ENCODE results near the gene TTC39B.
"Not testable (repeated sequence)": the region's sequence is repeated elsewhere in the genome, so short reads cannot be mapped to it uniquely, and the experiment has no call there.

TTC39B gene

DNA sequence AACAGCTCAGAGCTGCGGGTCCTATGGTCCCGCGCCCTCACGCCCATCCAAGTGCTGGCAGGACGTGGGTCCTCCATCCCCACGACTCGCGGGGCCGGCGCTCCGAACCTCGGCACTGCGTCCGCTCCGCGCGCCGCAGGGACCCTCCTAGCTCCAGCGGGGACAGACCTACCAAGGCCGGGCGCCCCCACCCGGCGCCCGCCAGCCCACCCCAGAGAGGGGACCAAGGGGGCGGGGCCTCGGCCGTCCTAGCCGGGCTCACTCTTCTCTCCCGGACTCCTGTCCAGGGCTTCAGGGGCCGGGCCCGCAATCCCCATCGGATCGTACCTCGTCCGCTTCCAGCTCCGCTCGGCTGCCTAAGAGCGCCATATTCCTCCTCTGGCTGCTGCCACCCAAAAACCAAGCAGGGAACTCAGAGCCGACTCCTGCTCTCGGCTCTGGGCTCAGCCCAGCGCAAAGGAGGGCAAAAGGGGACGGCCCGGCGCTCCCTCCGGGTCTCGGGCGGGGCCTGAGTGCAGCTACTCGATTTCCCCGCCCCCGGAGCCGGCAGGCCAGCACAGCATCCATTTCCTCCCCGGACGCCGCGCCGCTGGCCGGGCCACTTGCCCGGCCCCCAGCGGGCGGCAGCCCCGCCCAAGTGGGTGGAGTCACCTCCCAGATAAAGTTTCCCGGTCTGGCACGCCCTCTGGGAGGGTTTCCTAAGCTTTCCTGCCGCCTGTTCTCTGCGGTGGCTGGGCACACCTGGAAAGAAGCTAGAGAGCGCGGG, at the start of gene TTC39B:
TTC39B (minus strand) TSS at position 460 of the 766 bp plus-strand sequence; CDS start at position 369, 91 bp downstream.
- no peaks in the 10 kb centered on the region for H3K9me3 Mint-ChIP-seq
- peak within 1 kb of the TSS; percentile 98 for H3K4me3 Mint-ChIP-seq
- DNase-seq (ENCODE audit: low spot score in 2 of 2) (peak; percentile 21 to 50), ATAC-seq (ENCODE audit: low read depth) (peak; percentile 59)
- peaks cover 3% of the 10 kb centered on the region for H3K27me3 Mint-ChIP-seq
- peak within 1 kb of the TSS; percentile 81 for H3K27ac Mint-ChIP-seq
- H3K4me1 Mint-ChIP-seq, result peaks cover 20% of the 10 kb centered on the region
- no peaks in the 10 kb centered on the region for H3K36me3 Mint-ChIP-seq

DNA sequence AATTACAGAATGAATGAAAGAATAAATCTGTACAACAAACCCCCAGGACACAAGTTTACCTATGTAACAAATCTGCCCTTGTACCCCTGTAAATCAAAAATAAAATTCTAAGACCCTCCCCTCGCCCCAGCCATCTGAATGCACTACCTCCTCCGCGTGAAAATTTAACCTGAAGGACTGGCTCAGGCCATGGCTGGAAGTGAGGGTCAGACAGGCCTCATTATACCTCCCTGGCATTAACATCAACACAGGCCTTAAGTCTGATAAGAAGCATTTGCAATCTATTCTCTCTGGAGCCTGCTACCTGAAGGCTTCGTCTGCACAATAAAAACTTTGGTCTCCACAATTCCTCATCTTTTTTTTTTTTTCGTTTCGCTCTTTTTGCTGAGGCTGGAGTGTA, 48.7 kb upstream of the TTC39B start:
- H3K4me3 Mint-ChIP-seq, result no peak overlapping the region
- H3K27me3 Mint-ChIP-seq, result no peaks in the 10 kb centered on the region
- H3K4me1 Mint-ChIP-seq, result peaks cover 5% of the 10 kb centered on the region
- no peak for ATAC-seq (ENCODE audit: low read depth)
- H3K36me3 Mint-ChIP-seq, result no peaks in the 10 kb centered on the region
- peak overlapping the region; percentile 60 for H3K27ac Mint-ChIP-seq
- no peak for DNase-seq (ENCODE audit: low spot score in 2 of 2)
- no peaks in the 10 kb centered on the region for H3K9me3 Mint-ChIP-seq

DNA sequence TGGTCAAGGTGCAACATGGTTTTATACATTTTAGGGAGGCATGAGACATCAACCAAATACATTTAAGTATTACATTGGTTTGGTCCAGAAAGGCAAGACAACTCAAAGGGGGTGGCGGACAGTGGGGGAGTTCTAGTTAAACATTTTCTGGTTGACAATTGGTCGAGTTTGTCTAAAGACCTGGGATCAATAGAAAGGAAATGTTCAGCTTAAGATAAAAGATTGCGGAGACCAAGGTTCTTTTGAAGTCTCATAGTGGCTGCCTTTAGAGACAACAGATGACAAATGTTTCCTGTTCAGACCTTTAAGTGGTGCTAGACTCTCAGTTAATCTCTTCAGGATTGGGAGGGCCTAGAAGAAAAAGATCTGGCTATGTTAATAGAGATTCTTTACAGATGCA, 47.7 kb upstream of the TTC39B start:
- ATAC-seq (ENCODE audit: low read depth) (no peak), DNase-seq (ENCODE audit: low spot score in 2 of 2) (no peak)
- no peaks in the 10 kb centered on the region for H3K27me3 Mint-ChIP-seq
- peaks cover 5% of the 10 kb centered on the region for H3K4me1 Mint-ChIP-seq
- H3K27ac Mint-ChIP-seq, result no peak overlapping the region
- no peaks in the 10 kb centered on the region for H3K9me3 Mint-ChIP-seq
- H3K4me3 Mint-ChIP-seq, result no peak overlapping the region
- H3K36me3 Mint-ChIP-seq, result no peaks in the 10 kb centered on the region

DNA sequence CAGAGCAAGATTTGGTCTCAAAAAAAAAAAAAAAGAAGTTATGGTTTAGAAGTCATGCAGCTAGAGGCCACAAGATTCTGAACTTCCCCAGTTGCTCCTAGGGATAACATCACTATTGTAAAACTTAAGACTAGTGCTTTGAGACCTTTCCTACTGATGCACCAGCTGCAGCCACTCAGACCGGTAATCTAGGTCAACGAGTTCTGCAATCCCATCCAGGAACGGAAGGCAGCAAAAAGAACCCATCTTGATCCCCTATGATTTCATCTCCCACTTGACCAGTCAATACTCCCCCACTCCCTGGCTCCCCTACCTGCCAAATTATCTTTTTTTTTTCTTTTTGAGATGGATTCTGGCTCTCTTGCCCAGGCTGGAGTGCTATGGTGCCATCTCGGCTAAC, 46.9 kb upstream of the TTC39B start:
- DNase-seq (ENCODE audit: low spot score in 2 of 2) (no peak), ATAC-seq (ENCODE audit: low read depth) (no peak)
- Mint-ChIP-seq H3K27ac (no peak overlapping the region), H3K36me3 (no peaks in the 10 kb centered on the region), H3K9me3 (no peaks in the 10 kb centered on the region), H3K4me3 (no peak overlapping the region), H3K4me1 (peaks cover 5% of the 10 kb centered on the region), H3K27me3 (no peaks in the 10 kb centered on the region)

DNA sequence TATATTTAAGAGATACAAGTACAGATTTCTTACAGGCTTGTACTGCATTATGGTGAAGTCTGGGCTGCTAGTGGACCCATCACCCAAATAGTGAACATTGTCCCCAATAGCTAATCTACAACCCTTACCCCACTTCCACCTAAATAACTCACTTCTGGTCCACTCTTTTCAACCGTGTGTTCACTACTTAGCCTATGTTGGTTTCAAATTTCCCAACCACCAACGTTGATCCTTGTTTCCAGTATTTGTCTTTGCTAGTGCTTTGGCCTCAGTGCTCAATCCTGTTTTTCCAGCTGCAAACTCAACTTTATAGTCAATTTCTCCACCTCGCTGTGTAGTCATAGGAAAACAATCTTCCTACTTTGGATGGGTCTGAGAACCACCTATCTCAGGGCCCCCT, 45.3 kb upstream of the TTC39B start:
- no peak for DNase-seq (ENCODE audit: low spot score in 2 of 2)
- no peaks in the 10 kb centered on the region for H3K36me3 Mint-ChIP-seq
- no peak overlapping the region for H3K4me3 Mint-ChIP-seq
- no peaks in the 10 kb centered on the region for H3K9me3 Mint-ChIP-seq
- H3K27me3 Mint-ChIP-seq, result no peaks in the 10 kb centered on the region
- H3K27ac Mint-ChIP-seq, result no peak overlapping the region
- peaks cover 3% of the 10 kb centered on the region for H3K4me1 Mint-ChIP-seq
- ATAC-seq (ENCODE audit: low read depth), result no peak

DNA sequence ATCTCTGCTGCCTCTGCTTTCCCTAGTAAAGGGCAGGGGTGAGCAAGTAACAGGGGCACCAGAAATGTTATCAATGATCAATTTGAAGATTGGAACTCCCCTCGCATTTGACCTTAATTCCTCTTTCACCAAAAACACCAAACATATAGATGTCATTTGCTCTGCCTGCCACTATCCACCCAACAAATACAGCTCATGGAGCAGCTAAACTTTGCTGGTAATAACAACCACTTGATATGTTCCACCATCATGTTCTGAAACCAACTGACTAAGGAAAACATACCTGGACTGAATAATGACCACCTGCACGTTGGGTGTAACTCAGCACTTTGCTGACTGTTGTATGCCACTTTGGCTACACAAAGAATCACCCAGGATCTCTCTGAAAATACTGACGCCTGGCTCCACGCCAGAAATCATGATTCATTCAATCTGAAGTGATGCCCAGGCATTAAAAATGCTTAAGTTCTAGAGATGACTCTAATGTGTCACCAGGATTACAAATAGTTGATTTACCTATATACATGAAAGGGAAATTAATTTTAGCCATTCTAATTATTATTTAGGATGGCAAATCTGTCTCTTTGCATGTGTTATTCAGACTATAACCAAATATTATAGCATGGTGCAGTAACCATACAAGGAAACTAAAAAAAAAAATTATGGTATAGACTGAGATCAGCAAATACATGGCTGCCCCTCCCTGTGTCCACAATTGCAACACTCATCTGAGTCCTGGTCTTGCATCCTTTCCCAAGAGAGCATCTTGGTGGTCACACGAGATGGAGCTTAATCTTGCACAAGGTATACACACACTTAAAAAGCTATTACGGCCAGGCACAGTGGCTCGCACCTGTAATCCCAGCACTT, 43.1 kb upstream of the TTC39B start:
- DNase-seq (ENCODE audit: low spot score in 2 of 2) (no peak), ATAC-seq (ENCODE audit: low read depth) (no peak)
- Mint-ChIP-seq H3K27ac (no peak overlapping the region), H3K36me3 (no peaks in the 10 kb centered on the region), H3K4me1 (no peaks in the 10 kb centered on the region), H3K27me3 (no peaks in the 10 kb centered on the region), H3K4me3 (no peak overlapping the region), H3K9me3 (no peaks in the 10 kb centered on the region)

DNA sequence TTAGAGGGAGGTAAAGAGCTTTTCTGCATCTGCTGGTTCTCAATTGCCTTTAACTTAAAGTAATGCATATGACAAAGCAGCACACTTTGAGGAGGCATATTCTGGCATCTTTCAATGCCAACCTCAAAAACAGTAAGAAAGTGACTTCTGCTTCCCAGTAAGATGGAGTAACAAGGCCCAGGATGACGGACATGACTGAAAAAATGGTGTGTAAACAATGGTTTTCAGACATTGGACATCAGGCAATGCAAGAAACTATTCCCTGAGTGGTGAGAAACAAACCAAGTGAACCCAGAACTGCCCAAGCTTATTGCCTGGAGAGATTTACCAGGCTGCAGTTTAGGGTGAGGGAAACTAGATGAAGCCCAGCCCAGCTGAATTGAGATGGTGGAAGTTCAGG, 39.8 kb upstream of the TTC39B start:
- H3K4me3 Mint-ChIP-seq, result no peak overlapping the region
- ATAC-seq (ENCODE audit: low read depth) (no peak), DNase-seq (ENCODE audit: low spot score in 2 of 2) (no peak)
- H3K27ac Mint-ChIP-seq, result no peak overlapping the region
- H3K4me1 Mint-ChIP-seq, result no peaks in the 10 kb centered on the region
- peaks cover 4% of the 10 kb centered on the region for H3K27me3 Mint-ChIP-seq
- no peaks in the 10 kb centered on the region for H3K9me3 Mint-ChIP-seq
- H3K36me3 Mint-ChIP-seq, result no peaks in the 10 kb centered on the region

DNA sequence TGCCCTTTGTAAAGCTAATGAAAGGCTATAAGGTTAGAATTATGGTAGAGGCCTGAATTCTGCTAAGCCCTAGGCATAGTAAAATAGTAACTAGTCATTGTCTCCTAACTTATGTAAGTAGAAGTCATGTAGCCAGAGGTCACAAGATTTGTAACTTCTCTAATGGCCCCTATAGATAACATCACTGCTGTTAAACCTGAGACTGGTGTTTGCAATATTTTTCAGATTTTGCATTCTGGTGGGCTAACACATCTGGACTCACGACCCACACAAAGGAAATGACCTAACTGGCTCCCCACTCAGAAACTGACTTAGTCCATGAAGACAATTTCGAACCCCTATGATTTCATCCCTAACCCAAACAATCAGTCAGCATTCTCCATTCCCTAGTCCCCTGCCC, 37.2 kb upstream of the TTC39B start:
- H3K4me3 Mint-ChIP-seq, result no peak overlapping the region
- peaks cover 1% of the 10 kb centered on the region for H3K9me3 Mint-ChIP-seq
- no peaks in the 10 kb centered on the region for H3K36me3 Mint-ChIP-seq

DNA sequence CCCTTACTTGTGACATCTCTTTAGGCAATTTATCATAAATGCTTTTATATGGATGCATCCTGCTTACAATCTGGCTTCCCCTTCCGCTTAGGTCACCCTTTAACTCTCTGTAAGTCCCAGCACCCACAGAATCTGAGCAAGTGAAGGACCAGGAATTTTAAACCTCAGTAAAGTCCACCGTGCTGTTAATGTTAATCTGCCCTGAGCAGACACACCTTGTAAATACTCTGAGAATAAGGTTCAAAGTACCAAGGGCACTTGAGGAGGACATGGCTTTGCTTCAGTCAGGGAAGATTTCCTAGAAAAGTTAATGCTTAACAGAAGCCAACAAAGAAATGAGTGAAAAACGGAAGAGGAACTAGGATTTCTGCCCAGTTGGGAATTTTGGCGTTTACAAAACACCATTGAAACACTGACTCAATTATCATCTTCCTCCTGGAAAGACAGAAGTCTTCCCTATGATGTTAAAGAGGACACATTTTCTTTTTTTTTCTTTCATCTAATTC, 26.4 kb upstream of the TTC39B start:
- no peak overlapping the region for H3K27ac Mint-ChIP-seq
- H3K36me3 Mint-ChIP-seq, result no peaks in the 10 kb centered on the region
- H3K27me3 Mint-ChIP-seq, result no peaks in the 10 kb centered on the region
- DNase-seq (ENCODE audit: low spot score in 2 of 2) (no peak), ATAC-seq (ENCODE audit: low read depth) (no peak)
- no peaks in the 10 kb centered on the region for H3K9me3 Mint-ChIP-seq
- no peak overlapping the region for H3K4me3 Mint-ChIP-seq
- H3K4me1 Mint-ChIP-seq, result no peaks in the 10 kb centered on the region

More for the DNA sequence above, 37.2 kb upstream of the TTC39B start:
- peaks cover 7% of the 10 kb centered on the region for H3K27me3 Mint-ChIP-seq
- H3K27ac Mint-ChIP-seq, result no peak overlapping the region
- ATAC-seq (ENCODE audit: low read depth) (no peak), DNase-seq (ENCODE audit: low spot score in 2 of 2) (no peak)
- no peaks in the 10 kb centered on the region for H3K4me1 Mint-ChIP-seq

DNA sequence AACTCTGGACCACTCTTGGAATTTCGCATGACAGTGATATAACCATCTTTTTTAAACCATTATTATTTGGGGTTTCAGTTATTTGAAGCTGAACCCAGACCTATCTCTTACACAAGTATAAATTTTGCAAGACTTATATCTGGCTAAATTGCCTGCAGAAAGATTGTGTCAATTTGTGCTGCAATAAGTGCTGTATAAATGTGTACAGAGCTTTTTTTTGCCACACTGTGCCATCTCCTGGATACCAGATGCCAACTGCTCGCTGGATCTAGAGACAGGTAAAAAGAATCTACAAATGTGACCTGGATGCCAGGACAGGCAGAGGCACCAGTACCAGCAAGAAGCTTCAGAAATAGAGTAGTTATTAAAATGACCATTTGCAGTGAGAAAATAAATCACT, 25.9 kb upstream of the TTC39B start:
- Mint-ChIP-seq H3K27ac (no peak overlapping the region), H3K4me3 (no peak overlapping the region), H3K9me3 (no peaks in the 10 kb centered on the region), H3K4me1 (no peaks in the 10 kb centered on the region), H3K36me3 (no peaks in the 10 kb centered on the region), H3K27me3 (no peaks in the 10 kb centered on the region)
- ATAC-seq (ENCODE audit: low read depth) (no peak), DNase-seq (ENCODE audit: low spot score in 2 of 2) (no peak)

DNA sequence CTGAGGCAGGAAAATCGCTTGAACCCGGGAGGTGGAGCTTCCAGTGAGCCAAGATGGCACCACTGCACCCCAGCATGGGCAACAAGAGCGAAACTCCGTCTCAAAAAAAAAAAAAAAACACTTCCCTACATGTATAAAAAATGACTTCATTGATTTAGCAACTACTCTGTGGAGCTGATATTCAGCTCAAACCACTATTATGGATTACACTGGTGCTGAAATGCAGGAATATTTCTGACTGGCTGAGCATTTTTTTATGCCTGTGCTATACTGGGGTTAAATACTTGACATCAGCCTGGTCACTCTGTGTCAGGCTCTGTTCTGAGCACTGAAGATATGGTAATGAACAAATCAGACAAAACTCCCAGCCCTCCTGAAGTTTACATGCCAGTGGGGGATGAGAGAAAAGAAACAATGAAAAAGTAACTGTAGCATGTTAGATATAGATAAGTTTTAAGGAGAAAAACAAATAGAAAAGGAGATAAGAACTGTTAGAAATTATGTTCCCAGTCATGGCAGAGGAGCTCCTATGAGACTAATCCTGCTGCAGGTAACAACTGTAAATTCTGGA, 22.6 kb upstream of the TTC39B start:
- ATAC-seq (ENCODE audit: low read depth), result no peak
- no peak overlapping the region for H3K27ac Mint-ChIP-seq

DNA sequence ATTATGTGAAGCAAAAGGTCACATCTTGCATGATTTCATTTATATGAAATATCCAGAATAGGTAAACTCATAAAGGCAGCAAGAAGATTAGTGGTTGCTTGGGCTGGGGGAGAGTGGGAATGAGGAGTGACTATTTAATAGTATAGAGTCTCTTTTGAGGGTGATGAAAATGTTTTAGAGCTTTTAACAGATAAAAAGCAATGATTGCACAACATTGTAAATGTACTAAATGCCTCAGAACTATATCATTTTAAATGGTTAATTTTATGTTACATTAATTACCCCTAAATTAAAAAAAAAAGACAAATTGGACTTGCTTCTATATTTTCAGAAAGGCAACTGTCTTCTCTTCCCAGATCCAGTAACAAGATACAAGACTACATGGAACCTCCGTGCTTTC, 21.9 kb upstream of the TTC39B start:
- H3K9me3 Mint-ChIP-seq, result no peaks in the 10 kb centered on the region
- no peak for ATAC-seq (ENCODE audit: low read depth)

More for the DNA sequence above, 22.6 kb upstream of the TTC39B start:
- no peak overlapping the region for H3K4me3 Mint-ChIP-seq
- DNase-seq (ENCODE audit: low spot score in 2 of 2), result no peak
- no peaks in the 10 kb centered on the region for H3K36me3 Mint-ChIP-seq
- no peaks in the 10 kb centered on the region for H3K9me3 Mint-ChIP-seq
- no peaks in the 10 kb centered on the region for H3K4me1 Mint-ChIP-seq
- H3K27me3 Mint-ChIP-seq, result no peaks in the 10 kb centered on the region

DNA sequence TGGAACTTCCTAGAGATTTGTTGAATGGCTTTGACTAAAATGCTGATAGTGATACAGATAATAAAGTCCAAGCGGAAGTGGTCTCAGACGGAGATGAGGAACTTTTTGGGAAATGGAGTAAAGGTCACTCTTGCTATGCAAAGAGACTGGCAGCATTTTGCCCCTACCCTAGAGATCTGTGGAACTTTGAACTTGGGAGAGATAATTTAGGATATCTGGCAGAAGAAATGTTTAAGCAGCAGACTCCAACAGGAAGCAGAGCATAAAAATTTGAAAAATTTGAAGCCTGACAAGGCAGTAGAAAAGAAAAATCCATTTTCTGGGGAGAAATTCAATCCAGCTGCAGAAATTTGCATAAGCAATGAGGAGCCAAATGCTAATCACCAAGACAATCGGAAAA, 15.7 kb upstream of the TTC39B start:
- not testable (repeated sequence) for H3K4me1 Mint-ChIP-seq; H3K9me3 Mint-ChIP-seq; ATAC-seq (ENCODE audit: low read depth); DNase-seq (ENCODE audit: low spot score in 2 of 2); H3K27me3 Mint-ChIP-seq; H3K4me3 Mint-ChIP-seq; H3K36me3 Mint-ChIP-seq; H3K27ac Mint-ChIP-seq

More for the DNA sequence above, 21.9 kb upstream of the TTC39B start:
- peaks cover under 1% of the 10 kb centered on the region for H3K27me3 Mint-ChIP-seq
- DNase-seq (ENCODE audit: low spot score in 2 of 2), result no peak
- H3K36me3 Mint-ChIP-seq, result no peaks in the 10 kb centered on the region
- H3K4me3 Mint-ChIP-seq, result no peak overlapping the region
- no peak overlapping the region for H3K27ac Mint-ChIP-seq
- no peaks in the 10 kb centered on the region for H3K4me1 Mint-ChIP-seq

DNA sequence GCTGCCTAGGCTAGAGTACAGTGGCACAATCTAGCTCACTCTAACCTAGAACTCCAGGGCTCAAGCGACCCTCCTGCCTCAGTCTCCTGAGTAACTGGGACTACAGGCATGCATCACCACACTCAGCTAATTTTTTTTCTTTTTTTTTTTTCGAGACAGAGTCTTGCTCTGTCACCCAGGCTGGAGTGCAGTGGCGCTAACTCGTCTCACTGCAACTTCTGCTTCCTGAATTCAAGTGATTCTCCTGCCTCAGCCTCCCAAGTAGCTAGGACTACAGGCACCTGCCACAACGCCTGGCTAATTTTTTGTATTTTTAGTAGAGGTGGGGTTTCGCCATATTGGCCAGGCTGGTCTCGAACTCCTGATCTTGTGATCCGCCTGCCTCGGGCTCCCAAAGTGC, 12.6 kb upstream of the TTC39B start:
- DNase-seq (ENCODE audit: low spot score in 2 of 2); H3K9me3 Mint-ChIP-seq; H3K4me3 Mint-ChIP-seq; H3K4me1 Mint-ChIP-seq; ATAC-seq (ENCODE audit: low read depth); H3K27me3 Mint-ChIP-seq; H3K36me3 Mint-ChIP-seq; H3K27ac Mint-ChIP-seq: not testable (repeated sequence)
